Measurements from ENCODE around the gene NCKIPSD.

DNA sequence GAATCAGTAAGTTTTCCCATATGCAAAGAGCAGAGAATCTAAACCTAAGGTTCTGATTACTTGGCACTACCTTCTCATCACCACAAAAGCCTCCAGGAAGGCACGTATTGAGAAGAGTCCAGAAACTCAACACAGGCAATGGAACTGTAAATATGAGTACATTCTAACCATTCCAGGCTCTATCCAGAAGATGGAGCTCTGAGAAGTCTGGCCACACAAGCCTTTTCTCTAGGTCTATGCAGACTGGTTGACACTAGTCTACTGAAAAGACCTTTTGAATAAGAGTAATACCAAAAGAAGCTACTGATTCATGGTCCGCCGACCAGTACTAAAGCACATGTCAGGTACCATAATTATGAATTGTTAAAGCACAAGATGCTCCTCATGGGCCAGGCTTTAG is 12.2 kb upstream of the NCKIPSD start:
- TF ChIP-seq, protein P1, sequence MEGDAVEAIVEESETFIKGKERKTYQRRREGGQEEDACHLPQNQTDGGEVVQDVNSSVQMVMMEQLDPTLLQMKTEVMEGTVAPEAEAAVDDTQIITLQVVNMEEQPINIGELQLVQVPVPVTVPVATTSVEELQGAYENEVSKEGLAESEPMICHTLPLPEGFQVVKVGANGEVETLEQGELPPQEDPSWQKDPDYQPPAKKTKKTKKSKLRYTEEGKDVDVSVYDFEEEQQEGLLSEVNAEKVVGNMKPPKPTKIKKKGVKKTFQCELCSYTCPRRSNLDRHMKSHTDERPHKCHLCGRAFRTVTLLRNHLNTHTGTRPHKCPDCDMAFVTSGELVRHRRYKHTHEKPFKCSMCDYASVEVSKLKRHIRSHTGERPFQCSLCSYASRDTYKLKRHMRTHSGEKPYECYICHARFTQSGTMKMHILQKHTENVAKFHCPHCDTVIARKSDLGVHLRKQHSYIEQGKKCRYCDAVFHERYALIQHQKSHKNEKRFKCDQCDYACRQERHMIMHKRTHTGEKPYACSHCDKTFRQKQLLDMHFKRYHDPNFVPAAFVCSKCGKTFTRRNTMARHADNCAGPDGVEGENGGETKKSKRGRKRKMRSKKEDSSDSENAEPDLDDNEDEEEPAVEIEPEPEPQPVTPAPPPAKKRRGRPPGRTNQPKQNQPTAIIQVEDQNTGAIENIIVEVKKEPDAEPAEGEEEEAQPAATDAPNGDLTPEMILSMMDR (IDR thresholded peaks at IDR 0.05), result no peak
- no peak for TF ChIP-seq POLR2A (IDR thresholded peaks at IDR 0.05)

Measured in testis (tissue), 2 donors.